Neural progenitor cell (in vitro differentiated cells): ENCODE measurements around the gene PER1.

Experiments used
- CTCF ChIP-seq: fragments of 200-600 bp; sonication (generic); IDR thresholded peaks from 2 replicates; pipeline ENCODE4 v1.5.1; 2017; ENCODE audit warnings: antibody characterized with exemption, mild to moderate bottlenecking
- EZH2 ChIP-seq: fragments of 200-600 bp; sonication (generic); IDR thresholded peaks from 2 replicates; pipeline ENCODE4 v1.6.1; 2017; ENCODE audit warnings: antibody characterized with exemption, mild to moderate bottlenecking, moderate library complexity
- EZH2phosphoT487 ChIP-seq: fragments of 200-600 bp; sonication (generic); IDR thresholded peaks from 2 replicates; pipeline ENCODE4 v1.6.1; 2017; ENCODE audit warnings: antibody characterized with exemption

GRCh38 chr17:8153525-8153956 lies 1.3 kb upstream of the PER1 start:
- TF ChIP-seq CTCF, result no peak
- TF ChIP-seq EZH2, result no peak
- TF ChIP-seq EZH2phosphoT487, result no peak
